Nucleus accumbens (tissue), 56 donors: ENCODE data around the gene CHAF1A.

Source experiments
- DNase-seq, 56 donors: peaks; one replicate each; lab custom pipeline; 2025; lab: John Stamatoyannopoulos, UW

CHAF1A gene

GRCh38 chr19:4449639-4450028 is 47.2 kb downstream of the CHAF1A start:
- DNase-seq = peak in 3 of 56 donors; percentile 24 to 38 (median 35)

- DNase-seq = no peak
Measured at GRCh38 chr19:4452230-4452990, 50.0 kb downstream of the CHAF1A start.

DNA sequence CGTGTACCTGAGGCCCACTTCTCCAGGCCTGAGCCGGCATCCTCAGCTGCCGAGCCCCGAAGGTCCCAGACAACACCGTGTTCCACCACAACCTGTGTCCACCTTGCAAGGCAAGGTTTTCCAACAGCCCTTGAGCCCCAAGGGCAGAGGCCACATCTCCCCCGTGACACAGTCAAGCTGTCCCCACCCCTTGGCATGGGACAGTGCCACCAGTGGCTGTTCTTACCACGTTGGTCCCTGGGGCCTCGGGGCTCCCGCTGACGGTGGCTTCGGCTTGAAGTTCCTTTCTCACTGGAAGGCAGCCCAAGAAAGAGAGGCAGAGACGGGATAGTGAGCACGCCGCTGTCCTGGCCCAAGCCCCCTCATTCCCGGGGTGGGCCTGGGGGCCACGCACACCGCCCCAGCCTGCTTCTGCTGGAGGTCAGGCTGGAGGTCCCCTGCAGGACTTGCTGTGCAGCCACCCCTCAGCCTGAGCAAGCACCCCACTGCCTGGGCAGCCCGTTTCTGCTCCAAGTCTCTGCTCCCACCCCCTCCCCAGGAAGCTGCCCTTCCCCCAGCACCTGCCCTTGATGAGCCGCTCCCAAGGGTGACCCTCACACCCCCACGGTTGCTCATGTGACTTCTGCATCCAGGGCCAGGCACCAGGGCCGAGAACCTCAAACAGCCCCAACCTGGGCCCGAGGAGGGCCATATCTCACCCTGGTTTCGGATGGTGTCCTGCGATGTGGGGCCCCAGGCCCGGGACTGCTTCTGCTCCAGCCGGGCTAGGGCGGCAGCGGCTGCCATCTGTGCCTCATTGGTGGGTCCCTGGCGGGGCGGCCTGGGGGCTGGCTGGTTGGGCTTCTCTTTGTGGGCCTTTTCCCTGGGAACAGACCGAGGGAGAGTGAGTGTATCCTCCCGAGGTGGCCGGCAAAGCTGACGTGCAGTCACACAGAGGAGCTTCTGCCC is 51.1 kb downstream of the CHAF1A start:
- no peak for DNase-seq

GRCh38 chr19:4454747-4455718 is 52.6 kb downstream of the CHAF1A start:
- DNase-seq = peak in 15 of 56 donors; percentile 3 to 55 (median 21)

GRCh38 chr19:4455719-4456475 is 53.5 kb downstream of the CHAF1A start:
- DNase-seq = peak in 9 of 56 donors; percentile 8 to 52 (median 23)

- DNase-seq = peak in 22 of 56 donors; percentile 8 to 56 (median 36)
Measured at GRCh38 chr19:4456476-4456842, 54.0 kb downstream of the CHAF1A start.

- peak in 27 of 56 donors; percentile 30 to 65 (median 53) for DNase-seq
Measured at GRCh38 chr19:4456843-4457653, 54.6 kb downstream of the CHAF1A start.

DNA sequence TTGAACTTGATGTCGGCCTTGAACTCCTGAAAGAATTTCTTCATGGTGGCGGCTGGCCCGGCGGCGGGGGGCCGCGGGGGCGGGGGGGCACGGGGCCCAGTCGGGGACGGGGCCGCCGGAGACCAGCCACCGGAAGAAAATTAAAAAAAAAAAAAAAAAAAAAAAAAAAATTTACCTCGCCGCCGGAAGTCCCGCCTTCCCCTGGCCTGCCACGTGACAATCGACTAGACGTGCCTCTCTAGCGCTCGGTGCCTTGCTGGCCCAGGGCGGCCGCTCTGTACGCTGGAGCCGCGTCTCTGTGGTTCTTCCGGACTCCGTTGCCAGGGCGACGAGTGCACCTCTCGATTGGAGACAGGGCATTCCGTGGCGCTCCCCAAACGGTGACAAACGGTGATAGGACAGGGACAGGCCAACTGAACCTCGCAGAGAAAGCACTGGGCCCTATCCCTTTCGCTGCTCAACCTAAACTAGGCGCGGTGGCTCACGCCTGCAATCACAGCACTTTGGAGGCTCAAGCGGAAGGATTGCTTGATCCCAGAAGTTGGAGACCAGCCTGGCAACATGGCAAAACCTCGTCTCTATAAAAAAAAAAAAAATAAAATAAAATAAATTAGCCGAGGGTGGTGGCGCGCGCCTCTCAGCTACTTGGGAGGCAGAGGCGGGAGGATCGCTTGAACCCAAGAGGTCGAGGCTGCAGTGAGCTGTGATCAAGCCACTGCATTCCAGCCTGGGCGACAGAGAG is 55.4 kb downstream of the CHAF1A start, which contains the start of gene UBXN6:
Gene UBXN6, minus strand, starts transcription at position 141 of the 742 bp plus-strand sequence. Its CDS starts 97 bp downstream, at position 44.
- peak; percentile 58 to 99 (median 95) for DNase-seq

GRCh38 chr19:4464815-4465581 is 62.6 kb downstream of the CHAF1A start:
- no peak for DNase-seq

GRCh38 chr19:4467835-4468234 is 65.4 kb downstream of the CHAF1A start:
- DNase-seq = no peak

DNA sequence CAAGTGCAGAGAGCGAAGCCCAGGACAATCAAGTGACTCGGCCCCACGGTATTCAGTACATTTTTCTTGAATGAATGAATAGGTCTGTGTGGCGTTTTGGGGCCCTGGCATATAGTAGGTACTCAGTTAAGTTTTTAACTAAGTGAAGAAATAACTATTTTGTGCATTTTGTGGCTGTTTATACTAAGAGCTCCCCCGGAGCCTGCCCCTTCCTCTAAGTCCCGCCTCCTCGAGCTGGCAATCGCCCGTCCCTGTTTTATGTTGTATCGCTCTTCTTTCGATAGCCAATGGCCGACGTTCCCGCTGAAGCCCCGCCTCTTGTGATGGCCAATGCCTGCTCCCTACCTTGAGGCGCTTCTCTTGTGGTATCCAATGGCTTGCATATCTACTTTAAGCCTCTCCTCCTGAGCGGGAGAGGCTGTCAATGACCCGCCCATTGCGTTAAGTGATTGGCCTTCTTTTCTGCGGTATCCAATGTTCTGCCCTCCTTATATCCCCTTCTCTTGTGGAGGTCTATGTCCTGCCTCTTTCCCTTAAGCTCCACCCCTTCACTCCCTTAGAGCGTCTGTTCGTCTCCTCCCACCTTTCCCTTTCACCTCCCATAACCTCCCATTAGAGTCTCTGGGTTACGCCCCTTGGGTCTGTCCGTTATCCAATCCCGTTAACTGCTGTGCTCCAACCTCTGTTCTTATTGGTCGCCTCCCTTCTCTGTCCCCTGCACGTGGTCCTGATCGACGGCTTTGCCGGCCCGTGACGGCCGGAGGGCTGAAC is 69.1 kb downstream of the CHAF1A start:
- peak; percentile 86 to 100 (median 100) for DNase-seq

GRCh38 chr19:4472174-4472974 is 69.9 kb downstream of the CHAF1A start, which contains the start of gene HDGFL2:
HDGFL2 (plus strand) TSS chr19:4472297; CDS start chr19:4472351, 54 bp downstream.
- no peak for DNase-seq

DNA sequence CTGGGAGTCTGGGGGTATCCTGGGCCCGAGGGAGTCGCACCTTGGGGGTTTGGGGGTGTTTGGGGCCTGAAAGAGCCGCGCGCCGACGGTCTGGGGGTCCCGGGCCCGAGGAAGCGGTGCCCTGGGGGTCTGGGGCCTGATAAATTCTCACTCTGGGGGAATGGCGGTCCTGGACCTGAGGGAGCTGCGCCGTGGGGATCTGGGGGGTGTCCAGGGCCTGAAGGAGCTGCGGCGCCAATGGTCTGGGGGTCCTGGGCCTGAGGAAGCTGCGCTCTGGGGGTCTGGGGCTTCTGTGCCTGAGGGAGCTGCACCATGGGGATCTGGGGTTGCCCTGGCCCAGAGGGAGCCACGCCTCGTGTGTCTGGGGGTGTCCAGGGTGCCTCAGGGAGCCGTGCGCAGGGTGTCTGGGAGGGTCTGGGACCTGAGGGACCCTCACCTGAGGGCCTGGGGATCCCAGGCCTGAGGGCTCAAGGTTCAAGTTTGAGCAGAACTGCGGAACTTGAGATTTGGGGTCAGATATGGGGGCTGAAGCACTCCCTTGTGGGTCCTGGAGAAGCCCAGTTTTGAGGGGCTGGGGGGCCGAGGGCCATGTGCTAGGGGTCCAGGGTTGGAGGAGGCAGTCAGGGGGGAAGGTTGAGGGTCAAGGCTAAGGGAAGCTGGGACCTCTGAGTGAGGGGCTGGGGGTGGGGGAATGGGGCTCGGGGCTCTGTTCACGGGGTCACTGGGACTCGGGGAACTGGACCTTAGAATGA is 70.7 kb downstream of the CHAF1A start:
- no peak for DNase-seq

- no peak for DNase-seq
Measured at GRCh38 chr19:4473763-4474513, 71.5 kb downstream of the CHAF1A start.
